ENCODE measurements around the gene HES1.

HES1 gene

GRCh38 chr3:194174406-194174805 is 38.5 kb downstream of the HES1 start:
- no peak for DNase-seq

DNA sequence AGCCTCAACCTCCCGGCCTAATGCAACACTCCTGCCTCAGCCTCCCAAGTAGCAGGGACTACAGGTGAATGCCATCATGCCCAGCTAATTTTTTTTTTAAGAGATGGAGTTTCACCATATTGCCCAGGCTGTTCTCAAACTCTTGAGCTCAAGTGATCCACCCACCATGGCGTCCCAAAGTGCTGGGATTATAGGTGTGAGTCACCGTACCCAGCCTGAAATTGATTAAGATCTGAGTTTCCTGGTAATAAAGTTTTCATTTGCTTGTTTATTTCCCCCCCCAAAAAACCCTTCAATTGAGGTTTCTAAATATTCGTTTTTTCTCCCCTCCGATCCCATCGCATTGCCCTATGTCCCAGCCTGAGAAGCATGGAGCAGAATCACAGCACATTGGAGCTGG is 39.0 kb downstream of the HES1 start:
- DNase-seq, result no peak

GRCh38 chr3:194176274-194176991 is 40.5 kb downstream of the HES1 start:
- DNase-seq, result no peak

GRCh38 chr3:194177141-194177540 is 41.2 kb downstream of the HES1 start:
- DNase-seq, result no peak

DNA sequence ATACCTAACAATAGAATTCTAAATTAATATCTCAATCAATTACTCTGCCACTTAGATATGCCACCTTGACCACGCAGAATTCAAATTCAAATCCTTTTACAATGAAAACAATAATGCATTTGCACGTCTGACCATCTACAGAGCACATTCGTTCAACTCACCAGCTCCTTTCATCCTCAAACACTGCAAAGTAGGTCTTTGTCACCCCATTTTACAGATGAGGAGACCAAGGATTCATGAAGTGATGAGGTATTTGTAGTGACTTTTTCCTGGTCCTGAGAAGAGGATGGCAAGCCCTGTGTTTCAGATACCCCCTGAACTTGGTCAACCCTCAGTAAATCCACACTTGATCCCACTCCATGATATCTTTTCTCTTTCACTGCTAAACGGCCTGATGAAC is 42.2 kb downstream of the HES1 start:
- DNase-seq, result no peak

DNA sequence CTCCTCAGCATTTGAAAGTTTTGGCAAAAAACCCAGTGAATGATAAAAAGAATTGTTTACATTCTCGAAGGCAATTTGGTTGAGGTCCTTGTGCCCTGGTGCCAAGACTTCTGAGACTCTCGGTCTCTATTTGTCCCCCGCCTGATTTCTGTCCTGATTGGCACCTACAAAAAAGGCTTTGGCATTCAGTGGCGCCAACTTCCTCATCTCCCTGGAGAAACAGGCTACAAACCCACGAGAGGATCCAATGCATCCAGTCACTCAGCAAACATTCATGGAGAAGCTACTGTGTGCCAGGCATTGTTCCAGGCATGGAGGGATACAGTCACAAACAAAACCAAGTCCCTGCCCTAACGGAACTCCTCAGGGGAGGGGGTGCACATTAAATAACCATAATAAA is 42.7 kb downstream of the HES1 start:
- no peak for DNase-seq

DNA sequence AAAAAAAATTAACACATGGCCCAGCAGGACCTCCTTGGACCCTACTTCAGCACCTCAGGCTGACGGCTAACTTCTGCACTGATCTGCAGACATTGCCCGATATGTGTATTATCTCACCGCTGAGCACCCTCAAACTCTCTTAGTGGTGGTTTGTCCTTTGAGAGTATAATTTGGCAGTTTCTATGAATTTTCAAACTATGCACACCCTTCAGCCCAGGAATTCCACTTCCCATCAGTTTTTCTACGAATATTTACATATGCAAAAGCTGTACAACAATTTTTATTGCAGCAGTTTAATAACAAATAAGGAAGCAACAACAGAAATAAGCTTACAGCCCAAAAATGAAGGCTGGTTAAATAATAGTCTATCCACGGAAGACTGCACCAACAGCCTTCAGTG is 44.6 kb downstream of the HES1 start:
- no peak for DNase-seq

DNA sequence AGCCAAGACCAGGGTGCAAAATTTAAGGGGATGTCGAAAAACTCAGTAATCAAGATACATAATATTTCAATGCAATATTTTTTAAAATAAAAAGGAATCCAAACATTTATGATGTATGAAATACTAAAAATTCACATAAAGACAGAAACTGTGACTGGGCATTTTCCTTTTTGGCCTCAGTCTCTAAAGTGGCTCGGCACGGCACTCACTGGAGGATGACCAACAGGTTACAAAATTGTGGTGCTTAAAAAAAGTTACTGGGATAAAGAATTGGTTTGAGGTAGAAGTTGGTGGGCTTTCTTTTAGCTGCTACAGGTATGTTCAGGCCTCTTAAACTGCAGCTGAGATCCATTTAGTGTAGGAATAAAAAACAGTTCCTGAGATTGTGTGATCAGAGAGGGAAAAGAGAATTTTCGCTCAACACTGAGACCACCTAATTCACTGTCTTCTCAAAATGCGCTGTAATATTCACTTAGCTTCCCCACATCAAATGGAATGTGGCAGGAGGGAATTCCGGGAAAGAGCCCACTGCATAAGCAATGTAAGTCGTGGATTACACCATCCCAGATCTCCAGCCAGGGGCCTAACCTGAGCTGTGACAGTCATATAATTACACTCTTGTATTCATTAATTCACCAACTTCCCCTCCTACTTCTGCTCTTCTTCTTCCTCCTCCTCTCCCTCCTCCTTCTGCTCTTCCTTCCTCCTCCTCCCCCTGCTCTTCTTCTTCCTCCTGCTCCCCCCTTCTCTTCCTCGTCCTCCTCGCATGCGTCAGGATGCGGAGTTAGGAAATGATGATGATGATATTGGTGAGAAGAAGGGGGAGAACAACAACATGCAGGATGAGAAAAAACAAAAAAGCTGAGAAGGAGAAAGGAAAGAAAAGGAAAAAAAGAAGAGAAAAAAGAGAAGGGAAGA is 45.9 kb downstream of the HES1 start:
- no peak for DNase-seq

- no peak for DNase-seq
Measured at GRCh38 chr3:194183271-194183670, 47.3 kb downstream of the HES1 start.

DNA sequence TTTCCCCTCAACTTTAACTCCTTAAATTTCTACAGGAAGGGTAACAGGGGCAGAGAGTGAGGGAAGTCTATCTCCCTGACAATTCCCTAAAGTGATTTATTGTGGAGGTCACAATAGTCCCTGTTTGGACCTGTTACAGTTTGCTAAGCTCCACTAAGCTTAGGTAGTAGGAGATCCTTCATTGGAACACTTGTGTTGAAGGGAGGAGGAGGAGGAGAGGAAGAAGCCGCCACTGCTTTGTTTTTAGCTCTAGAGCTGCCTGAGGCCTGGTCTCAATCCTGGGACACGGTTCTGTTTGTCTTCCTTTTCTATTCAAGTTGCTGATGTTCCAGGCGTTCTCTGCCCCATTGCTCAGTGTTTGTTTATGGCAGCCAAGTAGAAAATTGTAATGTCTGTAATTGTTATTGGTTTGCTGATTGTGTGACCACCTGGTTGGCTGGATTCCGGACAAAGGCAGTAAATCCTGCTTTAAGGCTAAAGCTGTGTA is 48.4 kb downstream of the HES1 start:
- no peak for DNase-seq

- DNase-seq, result no peak
Measured at GRCh38 chr3:194184801-194185200, 48.9 kb downstream of the HES1 start.

DNA sequence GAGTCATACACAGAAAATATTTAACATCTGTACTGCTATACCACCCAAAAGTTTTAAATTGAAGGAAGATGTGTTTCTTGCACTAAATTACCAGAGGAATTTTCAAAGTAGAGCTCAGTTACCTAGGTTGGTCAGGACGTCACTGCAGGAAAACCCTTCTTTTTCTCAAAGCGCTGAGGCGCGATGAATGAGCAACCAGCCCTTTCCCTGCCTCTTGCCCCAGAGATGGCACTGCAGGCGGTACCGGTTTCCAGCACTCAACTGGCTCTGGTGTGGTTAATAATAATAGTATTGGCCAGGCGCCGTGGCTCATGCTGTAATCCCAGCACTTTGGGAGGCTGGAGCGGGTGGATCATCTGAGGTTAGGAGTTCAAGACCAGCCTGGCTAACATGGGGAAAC is 49.3 kb downstream of the HES1 start:
- DNase-seq, result no peak

DNA sequence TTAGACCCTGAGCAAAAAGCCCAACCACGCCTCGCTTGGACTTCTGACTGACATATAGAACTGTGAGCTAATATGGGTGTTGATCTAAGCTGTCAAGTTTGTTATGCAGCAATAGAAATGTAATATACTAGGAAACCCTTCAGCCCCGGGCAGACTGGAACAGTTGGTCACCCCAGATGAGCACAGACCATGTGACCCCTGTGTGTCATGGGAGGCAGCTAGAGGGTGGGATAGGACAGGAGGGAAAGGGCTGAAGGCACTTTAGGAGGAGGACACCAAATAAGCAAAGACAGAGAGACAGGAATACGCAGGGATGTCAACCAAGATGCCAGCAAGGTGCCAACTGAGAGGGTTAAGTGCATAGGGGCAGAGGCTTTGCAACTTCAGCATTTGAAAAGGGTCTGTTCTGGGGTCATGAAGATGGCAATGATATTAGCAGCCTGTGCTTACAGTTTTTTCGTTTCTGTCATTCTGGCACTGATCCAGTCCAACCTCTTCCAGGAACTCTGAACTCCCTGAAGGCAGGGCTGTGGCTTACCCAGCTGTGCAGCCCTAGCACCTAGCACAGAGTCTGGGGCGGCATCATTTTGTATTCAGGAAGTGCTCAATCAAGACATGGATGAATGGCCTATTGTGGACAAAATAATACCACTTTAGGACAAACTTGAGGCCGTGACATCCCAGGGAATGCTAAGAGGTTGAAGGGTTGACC is 51.4 kb downstream of the HES1 start:
- DNase-seq, result no peak

All from CD4-positive, alpha-beta T cell treated with Interleukin-17A for 4 hours (primary cell).